GM19099 (cell line): Measurements from ENCODE around the gene NAV2.

ENCODE experiments used
- POLR2A ChIP-seq: IDR thresholded peaks from 3 replicates; pipeline ENCODE4 v1.6.1; 2011; ENCODE audit warnings: low read depth; ENCODE audit not compliant: insufficient read length; ENCODE audit errors: extremely low read depth

NAV2 gene

DNA sequence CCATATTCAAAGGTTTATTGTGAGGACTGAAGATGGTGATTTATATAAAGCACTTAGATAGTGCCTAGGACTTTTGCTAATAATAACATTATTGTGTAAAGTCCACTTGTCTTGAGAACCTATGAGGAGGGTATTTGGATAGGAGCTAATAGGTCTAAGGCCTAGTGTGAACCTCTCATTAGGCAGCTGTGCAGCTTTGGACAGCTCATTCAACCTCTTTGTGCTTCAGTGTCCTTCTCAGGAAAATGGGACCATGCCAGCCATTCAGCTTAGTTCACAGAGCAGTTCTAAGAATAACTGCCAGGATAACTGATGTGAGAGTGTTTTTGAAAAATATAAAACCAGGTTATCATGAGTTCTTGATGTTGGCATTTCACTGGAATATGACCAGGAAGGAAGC, 56.2 kb downstream of the NAV2 start:
- TF ChIP-seq POLR2A: no peak

DNA sequence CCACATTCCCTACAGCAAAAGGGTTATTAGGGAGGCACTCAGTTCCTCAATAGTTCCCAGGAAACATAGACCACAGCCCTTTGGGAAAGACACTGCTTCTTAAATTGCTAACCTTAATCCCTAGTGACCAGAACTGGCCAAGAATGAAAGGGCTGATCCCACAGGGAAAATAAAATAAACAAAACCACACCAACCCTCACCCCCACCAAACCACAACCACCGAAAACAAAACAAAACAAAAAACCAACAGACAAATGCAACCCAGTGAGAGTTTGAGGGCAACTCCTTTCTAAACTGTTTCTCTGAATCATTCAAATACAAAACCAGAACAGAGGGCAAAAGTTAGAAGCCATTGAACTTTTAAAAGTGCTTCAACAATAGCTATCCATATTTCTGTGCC, 57.2 kb downstream of the NAV2 start:
- no peak for TF ChIP-seq POLR2A

DNA sequence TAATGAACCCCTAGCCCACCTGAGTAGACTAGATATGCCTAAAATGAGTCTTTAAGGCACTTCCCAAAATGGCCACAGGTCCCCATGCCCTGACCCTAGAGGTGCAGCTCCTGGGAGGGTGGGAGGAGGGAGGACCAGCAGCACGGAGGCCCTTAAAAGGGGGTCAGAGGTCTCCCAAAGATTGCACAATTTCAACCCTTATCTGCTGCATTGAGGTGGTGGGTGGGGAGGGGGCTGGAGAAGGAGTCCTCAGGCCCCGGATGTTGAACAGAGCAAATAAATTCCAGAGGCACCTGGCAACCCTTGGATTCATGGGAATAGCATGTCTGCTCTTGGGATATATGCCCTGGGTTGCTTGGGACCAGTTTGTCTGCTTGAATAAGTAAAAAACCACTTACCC, 57.6 kb downstream of the NAV2 start:
- no peak for TF ChIP-seq POLR2A

DNA sequence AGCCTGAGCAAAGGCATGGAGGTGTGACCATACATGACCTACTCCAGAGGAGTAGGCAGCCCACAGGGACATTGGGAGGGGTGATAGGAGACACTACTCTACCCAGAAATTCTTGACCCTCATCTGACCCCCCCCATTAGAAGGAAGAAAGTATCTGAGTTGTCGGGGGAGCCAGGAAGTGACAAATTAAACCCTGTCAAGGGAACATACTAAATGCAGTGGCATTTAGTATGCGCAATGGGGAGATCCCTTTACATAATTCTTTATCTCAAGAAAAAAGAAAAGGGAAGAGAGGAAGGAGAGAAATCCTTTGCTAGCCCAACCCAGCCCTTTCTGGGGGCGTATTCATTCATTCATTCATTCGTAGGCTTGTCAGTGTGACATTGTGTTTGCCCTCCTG, 58.8 kb downstream of the NAV2 start:
- TF ChIP-seq POLR2A: no peak

DNA sequence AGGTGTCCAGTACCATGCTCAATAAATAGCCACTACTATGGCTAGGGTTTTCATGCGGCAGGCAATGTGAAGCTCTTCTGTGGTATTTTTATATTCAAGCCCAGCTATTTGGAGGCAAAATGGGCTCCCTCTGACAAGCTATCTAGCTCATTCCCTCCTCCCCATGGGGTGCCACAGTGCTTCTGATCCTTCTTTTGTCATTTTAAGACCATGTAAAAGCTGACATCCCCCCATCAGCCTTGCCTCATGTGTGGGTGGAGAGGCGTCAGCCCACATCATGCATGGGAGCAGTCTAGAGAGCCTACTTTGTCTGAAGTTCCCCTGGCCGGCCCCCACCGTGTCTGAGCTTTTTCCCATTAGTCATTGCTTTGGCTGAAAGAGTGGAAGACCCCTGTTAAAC, 59.8 kb downstream of the NAV2 start:
- no peak for TF ChIP-seq POLR2A

DNA sequence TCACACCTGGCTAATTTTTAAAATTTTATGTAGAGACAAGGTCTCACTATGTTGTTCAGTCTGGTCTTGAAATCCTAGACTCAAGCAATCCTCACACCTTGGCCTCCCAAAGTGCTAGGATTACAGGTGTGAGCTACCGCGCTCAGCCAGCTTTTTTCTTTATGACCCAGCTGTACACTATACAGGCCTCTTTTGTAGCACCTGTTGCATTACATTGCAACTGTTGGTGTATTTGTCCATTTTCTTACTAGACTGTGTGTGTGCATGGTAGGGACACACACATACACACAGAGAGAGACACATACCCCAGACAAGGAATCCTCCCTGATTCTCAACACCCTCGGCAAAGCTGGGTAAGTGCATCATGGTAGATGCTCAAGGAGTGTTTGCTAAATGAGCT, 61.7 kb downstream of the NAV2 start:
- no peak for TF ChIP-seq POLR2A

DNA sequence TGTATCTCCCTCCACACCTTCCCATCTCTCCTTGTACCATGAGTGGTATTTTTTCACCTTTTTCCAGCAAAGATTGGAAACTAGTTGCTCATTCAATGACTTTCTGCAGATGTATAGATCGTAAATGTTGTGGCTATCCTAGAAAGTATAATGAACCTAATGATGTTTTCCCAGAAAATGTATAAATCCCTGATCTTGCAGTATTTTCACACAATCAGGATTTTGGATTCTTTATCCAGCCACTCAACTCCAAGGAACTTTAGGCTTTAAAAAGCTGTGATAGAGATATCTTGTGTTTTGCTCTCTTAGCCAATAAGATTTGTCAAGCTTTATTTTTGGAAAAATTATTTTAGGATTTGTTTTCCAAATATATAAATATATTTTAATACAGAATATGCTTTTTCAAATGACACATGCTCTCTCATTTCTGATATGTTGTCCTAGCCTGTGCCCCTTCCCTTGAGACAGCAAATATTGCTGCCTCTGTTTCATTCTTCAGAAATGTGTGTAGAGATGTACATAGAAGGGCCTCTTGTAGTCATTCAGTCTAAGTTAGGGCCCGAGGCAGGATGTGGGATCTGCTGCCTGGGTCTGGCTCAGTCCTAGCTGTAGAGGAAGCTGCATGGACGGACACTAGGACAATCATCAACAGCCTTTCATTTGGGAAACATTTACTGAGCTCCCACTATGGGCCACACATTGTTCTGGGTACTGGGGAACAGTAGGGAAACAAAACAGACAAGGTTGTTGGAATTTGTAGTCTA, 62.4 kb downstream of the NAV2 start:
- TF ChIP-seq POLR2A: no peak

DNA sequence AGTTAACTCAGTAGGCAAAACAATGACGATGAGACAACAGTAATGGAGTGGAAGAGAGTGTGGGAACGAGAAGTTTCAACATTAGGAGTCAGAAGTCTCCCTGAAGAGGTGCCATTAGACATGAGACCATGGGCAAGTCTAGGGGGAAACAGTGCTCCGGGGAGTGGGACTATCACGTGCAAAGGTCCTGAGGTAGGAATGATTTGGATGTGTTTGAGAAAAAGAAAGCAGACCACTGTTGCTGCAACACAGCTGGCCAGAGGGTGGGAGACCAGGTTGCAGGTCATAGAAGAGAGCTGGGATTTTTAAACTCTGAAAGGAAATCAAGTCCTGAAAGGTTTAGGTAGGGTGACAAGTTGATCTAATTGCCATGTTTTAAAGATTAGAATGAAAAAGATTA, 63.0 kb downstream of the NAV2 start:
- TF ChIP-seq POLR2A: no peak

DNA sequence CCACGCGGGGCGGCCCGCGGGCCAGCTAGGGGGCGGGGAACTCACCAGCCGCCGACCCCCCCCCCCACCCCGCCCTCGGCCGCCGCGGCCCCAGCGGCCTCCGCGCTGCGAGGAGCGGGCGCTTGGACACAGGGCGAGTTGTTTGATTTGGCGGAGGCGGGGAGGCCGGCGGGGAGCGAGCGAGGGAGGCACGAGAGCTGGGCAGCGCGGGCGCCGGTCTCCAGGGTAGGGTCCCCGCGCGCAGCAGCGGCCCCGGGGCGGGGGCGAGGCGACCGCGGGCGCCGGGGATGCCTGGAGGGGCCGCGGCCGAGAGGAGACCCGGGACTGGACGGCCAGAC, 64.4 kb downstream of the NAV2 start:
- TF ChIP-seq POLR2A: no peak

DNA sequence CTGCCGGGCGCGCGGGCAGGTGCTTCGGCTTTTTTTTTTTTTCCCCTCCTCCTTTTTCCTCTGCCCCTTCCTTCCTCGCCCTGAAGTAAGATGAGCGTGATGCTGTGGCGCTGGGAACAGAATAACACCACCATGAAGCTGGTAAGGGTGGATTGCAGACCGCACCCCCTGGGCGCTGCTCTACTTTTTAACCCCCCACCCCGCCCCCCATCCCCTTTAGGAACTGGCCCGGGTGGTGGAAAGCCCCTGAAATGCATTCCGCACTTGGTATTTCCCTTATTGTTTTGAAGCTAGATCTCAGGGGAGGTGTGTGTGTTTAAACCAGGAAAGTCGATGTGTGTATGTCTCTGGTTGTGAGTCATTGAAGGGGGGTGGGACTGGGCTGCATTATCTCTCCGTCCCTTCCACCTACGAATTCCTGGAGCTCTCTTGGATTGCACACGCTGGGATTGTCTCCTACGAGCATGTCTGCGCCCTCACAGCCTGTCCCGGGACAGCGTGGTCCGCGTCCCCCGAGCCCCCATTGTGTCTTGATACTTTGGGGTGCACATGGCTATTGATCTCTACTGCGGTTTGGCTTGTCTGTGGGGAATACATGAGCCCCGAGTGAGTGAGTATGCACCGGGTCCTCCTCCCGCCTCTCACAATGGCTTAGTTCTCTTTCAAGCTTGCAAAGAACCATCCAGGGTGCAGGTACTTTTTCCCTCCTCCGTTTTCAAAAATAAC, 64.9 kb downstream of the NAV2 start:
- TF ChIP-seq POLR2A: peak; percentile 30

DNA sequence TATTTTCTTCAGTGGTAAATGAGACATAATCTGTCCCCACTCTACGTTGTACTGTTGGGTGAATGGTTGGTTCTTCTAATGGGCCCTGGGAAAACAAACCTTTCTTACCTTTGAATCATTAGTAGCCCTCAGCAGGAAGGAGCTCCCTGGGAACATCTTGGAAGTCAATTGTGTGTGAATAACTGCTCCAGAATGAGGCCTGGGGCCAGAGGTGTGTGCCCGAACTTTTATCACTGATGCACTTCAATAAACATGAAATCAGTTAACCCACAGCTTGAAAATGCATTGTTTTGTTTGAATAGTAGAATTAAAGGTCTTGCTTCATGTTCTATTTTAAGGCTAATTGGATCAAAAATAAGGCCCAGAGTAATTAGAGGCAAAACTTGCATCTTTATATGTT, 67.1 kb downstream of the NAV2 start:
- TF ChIP-seq POLR2A: no peak

DNA sequence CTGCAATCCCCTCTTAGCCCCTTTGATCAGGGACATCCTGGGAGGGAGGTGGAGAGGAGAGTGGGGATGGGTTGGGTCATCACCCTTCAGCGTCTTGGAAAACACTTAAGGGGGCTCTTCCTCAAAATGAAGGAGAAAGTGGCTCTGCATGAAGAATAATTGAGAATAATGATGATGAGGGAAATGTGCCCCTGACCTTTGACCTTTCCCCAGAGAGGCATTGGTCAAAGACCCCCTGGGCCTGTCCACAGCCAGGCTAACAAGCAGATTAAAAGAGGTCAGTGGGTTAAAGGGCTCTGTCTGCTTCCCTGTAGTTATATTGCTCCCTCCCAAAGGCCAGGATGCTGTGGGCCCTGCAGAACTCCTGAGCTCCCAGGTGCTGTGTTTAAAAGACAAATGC, 68.7 kb downstream of the NAV2 start:
- TF ChIP-seq POLR2A: no peak

DNA sequence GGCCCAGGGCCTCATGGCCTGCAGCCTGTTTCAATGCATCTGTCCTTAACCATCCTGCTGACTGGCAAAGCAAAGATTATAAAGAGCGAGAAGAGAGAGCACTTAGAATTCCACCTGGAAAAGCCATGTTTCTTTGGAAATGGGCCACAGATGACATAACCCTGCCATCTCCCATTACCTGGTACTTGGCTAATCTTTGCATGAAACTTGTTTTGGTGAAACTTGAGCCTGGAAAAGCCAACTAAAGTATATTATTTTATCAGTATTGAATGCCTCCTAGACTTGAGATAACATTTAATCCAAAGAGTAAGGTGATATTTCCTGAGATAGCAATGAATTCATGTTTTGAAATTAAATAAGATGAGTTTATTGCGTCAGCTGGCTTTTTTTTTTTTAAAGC, 72.6 kb downstream of the NAV2 start:
- no peak for TF ChIP-seq POLR2A

DNA sequence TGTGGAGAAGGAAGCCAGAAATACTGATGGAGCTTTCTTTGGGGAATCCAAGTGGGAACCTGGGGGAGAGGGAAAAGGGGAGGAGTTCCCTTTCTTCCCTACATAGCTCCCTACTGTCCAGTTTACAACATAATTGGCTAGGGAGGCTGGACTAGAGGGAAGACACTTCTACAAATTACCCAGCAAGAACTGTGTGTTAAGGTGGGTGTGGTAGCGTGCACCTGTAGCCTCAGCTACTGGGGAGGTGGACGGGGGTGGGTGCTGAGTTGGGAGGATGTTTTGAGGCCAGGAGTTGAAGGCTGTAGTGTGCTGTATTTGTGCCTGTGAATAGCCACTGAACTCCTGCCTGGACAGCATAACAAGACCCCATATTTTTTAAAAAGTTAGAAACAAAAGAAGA, 74.0 kb downstream of the NAV2 start:
- TF ChIP-seq POLR2A: no peak

DNA sequence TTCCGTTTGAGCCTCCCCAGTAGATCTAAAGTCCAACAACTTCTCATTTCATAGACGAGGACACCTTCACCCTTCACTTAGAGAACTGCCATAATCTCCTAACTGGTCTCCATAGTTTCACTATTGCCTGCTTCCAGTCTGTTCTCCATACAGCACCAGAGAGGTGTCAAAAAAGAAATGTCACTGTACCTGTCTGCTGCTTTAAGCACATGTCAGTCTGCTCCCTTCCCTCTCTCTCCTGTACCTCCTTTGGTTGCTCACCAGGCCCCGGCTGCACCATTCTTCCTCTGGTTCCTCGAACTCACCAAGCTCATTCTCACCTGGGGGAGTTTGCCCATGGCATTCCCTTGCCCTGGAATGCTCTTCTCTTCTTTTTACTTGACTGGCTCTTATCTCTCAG, 75.8 kb downstream of the NAV2 start:
- TF ChIP-seq POLR2A: no peak

DNA sequence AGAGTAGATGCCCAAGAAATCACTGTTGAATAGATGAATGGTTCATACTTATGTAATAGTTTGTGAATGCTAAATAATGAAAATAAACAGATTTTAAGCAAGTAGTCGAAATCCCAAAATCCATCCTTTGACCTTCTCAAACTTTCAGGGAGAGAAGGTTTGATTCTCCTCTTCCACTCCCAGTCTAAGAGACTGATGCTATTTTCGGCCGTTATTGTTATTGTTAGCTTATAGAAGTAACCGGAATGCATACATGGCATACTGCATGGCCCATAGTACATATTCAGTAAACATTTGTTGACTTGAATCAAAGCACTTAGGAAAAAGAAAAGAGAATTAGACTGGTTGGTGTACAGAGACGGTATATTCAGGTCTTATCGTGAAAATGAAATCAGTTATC, 76.6 kb downstream of the NAV2 start:
- no peak for TF ChIP-seq POLR2A

DNA sequence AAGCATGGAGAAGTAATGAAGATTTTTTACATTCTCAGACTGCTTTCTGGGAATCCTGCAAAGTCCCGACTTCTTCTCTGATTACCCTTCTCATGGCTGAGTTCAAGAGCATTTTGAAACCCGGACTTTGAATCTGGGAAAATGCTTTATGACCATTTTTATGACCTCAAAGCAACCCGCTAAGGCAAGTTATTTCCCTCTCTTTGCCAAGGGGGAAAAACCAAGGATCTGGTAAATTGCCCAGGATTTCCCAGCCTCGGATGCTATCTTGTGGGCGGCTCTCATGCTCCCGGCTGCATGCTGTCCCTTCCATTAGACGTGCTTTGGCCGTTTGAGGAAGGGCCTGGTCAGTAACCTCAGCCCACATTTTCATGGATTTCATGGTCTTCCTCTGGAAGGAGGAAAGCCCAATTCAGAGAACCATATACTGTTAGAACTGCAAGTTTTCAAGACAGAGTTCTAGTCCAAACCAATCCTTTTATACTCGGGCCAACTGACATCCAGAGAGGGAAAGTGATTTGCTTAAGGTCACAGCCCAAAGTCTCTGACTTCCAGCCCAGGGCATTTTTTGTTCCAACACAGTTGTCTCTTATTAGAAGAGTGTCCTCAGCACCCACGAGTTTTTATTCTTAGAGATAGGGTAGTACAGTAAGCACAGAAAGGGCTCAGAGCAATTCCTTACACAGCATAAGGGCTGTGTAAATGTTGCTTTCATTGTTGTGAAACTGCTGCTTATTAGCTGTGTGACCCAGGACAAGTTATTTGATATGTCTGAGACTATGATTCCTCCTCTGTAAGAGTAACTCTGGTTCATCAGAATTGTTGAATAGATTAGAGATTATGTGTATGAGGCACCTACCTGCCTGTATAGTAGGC, 77.4 kb downstream of the NAV2 start:
- TF ChIP-seq POLR2A: no peak
